Stimulated activated CD4-positive, alpha-beta T cell treated with anti-CD3 and anti-CD28 coated beads, Interleukin-12 subunit alpha, Interleukin-12 subunit beta, amount 100 ng/mL, for 4 hours (primary cell): ENCODE data around the gene ADGRA1.
"Not testable (repeated sequence)": the region's sequence is repeated elsewhere in the genome, so short reads cannot be mapped to it uniquely, and the experiment has no call there.

Experiments
- DNase-seq: peaks from one replicate; pipeline ENCODE4 v3.0.0-alpha.2; 2020

The ADGRA1 gene

DNA sequence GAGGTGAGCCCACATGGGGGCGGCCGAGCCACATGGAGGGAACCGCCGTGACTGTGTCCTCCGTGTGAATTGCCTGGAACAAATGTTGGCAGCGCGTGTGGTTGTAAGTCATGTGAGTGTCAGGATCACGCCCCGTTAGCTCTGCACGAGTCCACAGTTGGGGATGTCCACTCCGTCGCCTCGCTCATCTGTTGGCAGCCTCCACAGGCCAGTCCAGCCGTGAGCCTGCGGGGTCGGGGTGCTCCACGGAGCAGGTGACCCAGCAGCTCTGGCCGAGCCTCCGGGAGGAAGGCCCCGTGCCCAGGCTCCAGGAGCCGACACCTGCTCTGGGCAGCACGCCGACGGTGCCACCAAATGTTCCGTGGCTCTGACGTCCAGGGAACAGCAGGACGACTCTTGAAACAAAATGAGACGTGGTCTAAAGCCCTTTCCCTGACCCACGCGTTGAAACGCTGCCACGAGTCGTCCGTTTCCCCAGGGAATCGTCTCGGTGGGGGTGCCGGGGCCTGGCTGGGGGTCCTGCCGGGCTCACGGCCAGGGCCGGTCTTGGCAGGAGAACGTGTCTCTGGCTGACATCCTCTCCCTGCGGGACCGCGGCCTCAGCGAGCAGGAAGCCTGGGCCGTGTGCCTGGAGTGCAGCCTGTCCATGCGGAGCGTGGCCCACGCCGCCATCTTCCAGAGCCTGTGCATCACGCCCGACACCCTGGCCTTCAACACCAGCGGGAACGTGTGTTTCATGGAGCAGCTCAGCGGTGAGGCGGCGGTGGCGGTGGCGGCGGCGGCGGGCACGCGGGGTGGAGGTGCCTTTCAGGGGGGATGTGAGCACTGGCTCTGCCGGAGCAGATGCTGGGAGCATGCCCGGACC, 79.3 kb downstream of the ADGRA1 start:
- no peak for DNase-seq

DNA sequence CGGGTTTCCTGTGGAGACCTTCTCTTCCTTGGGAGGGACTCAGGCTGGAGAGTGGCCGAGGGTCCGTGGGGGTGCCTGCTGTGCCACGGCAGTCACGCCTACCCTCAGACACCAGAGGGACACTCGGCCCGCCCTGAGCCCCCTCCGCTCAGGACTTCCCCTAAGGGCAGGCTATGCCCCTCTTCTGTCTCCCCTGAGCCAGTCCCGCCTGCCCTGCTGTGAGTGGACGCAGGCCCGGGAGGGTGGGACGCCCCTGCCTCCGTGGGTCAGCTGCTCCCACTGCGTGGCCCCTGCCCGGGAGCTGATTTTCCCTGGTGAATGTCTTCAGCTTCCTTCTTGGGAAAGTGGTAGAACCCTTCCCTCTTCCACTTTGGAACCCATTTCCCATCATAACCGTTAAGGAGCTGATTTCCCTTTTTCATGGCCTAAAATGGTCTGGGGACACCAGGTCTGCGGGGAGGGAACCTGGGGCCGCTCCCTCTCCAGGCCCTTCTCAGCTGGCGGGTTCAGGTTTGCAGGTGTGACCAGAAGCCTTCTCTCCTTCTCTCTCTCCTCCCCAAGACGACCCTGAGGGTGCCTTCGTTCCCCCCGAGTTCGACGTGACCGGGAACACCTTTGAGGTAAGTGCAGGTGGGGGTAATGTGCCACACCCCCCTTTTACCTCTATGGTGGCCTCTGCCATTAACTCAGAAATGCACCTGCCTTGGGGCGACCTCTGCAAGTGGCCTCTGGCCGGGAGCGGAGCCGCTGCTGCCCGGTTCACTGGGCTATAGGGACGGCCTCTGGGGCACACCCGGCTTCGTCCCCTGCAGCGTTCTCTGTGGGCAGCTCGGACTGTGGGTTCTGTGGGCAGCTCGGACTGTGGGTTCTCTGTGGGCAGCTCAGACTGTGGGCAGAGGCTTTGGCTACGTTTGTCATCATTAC, 80.2 kb downstream of the ADGRA1 start:
- DNase-seq = no peak

DNA sequence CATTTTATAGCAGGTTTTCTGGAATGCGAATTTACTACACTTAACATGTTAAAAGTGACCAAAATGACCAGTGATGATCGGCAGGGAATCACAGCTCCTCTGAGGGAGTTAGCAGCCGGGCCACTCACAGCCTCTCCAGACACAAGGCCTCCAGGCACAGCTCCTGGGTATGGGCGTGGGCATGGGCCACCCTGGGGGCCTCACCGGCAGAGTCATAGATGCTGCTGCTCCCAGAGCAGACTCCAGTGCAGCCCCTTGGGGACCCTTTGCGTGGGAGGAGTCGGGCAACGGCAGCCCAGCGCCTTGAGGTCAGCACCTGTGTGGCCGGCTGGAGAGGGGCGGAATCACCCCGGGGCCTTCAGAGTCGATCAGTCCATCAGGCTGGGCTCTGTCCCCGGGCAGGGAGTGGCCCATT, 80.9 kb downstream of the ADGRA1 start:
- DNase-seq = no peak

- DNase-seq = no peak
Observed at GRCh38 chr10:133169173-133169947, 81.6 kb downstream of the ADGRA1 start.

- no peak for DNase-seq
Observed at GRCh38 chr10:133170092-133170491, 82.4 kb downstream of the ADGRA1 start.

DNA sequence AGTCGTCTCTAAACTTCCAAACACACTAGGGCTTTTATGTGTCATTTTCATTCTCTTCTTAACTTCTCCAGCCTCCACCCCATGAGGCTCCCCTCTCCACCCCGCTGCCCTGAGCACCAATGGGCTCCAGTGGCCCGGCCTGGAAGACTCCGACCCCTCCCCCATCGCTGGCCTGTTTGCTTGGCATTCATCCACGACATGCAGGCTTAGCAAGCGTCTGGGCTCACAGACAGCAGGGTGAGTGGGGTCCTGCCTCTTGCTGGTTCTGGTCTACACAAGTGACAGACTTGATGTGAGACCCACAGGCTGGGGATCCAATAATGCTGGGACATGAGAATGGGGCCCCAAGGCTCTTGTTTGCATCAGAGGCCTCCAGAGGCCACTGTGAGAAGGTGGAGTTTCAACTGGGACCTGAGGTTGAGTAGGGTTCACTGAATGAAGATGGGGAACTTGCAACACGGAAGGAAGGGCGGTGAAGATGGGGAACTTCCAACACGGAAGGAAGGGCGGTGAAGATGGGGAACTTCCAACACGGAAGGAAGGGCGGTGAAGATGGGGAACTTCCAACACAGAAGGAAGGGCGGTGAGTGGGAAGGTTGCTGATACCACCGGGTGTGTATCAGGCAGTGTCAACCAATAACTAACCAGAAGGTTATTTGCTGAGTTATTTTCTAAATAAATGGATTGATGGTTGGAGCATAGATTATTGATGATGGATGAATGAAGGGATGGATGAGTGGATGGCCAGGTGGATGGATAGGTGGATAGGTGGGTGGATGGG, 86.3 kb downstream of the ADGRA1 start:
- DNase-seq = no peak

DNA sequence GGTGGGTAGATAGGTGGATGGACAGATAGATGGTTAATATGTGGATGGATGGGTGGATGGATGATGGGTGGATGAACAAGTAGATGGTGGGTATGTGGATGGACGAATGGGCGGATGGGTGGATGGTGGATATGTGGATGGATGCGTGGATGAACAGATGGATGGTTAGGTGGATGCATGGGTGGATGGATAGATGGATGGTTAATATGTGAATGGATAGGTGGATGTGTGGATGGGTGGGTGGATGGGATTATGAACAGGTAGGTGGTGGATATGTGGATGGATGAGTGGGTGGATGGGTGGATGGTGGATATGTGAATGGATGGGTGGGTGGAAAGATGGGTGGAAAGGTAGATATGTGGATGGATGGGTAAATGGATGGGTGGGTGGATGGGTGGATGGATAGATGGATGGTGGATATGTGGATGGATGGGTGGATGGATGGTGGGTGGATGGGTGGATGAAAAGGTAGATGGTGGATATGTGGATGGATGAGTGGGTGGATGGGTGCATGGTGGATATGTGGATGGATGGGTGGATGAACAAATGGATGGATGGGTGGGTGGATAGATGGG, 87.1 kb downstream of the ADGRA1 start:
- no peak for DNase-seq

- DNase-seq = not testable (repeated sequence)
Observed at GRCh38 chr10:133175624-133176023, 87.9 kb downstream of the ADGRA1 start.

DNA sequence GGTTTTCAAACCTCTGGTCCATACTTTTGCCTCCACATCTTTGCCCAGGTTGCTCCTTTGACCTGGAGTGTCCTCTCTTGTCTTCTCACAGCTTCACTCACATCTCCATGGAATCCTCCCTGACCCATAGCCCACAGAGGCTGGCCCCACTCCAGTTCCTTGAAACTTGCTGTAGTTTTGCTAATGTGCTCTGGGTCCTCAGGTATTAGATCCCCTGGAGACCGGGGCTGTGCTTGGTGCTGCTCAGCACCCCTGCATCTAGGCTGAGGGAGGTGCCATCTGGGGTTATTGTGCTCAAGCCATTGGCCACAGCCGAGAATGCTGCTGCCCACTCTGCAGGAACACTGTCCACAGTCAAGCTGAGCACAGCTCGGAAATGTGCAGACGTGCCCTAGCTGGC, 88.8 kb downstream of the ADGRA1 start:
- no peak for DNase-seq

- DNase-seq = no peak
Observed at GRCh38 chr10:133177380-133178157, 89.8 kb downstream of the ADGRA1 start.

GRCh38 chr10:133178357-133179127, 90.8 kb downstream of the ADGRA1 start:
- no peak for DNase-seq

- DNase-seq = no peak
Observed at GRCh38 chr10:133179128-133179520, 91.4 kb downstream of the ADGRA1 start.

DNA sequence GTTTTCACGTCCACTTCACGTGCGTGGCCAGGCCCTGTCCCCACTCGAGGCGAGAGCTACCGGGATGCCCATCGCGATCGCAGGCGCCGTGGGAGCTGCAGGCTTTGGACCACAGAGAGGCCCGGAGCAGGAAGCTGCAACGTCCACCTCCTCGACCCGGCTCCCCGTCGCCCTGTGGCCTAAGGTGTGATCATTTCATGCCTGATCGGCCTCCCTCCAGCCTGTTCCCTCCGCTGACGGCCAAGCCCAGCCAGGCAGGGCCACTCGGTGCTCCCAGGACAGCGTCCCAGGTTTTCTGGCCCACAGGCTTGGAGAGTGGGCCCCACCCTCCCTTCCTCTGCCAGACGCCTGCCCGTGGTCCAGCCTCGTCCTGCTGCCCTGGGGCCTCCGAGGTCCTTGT, 91.9 kb downstream of the ADGRA1 start:
- DNase-seq = no peak

- no peak for DNase-seq
Observed at GRCh38 chr10:133180192-133180964, 92.7 kb downstream of the ADGRA1 start.

- DNase-seq = no peak
Observed at GRCh38 chr10:133180965-133181639, 93.4 kb downstream of the ADGRA1 start.
